Gastrocnemius medialis (tissue), 4 donors: ENCODE measurements around the gene ALG14. TPM values are rescaled to one million over a fixed set of nuclear protein-coding genes. Genes with fewer than 3 reads are reported as not detected.

Source experiments
- ATAC-seq, 2 donors: fragments of 150-250 bp; one replicate each; pipeline ENCODE4 v1.9.1; 2016
- DNase-seq, 2 donors: peaks; one replicate each; pipeline ENCODE4 v3.0.0-alpha.2; 2019
- H3K27ac ChIP-seq, 4 donors: fragments of 200-600 bp; sonication (generic); 1 replicate in 1 of 4; 2 replicates in 3 of 4; pipeline ENCODE4 v1.5.1; 2016 to 2018; ENCODE audit warnings: mild to moderate bottlenecking in 2 of 4, moderate library complexity in 1 of 4
- H3K27me3 ChIP-seq, 3 donors: fragments of 200-600 bp; sonication (generic) in 2 of 3; 1 replicate in 1 of 3; 2 replicates in 2 of 3; pipeline versions ENCODE4 v1.5.1 to v1.6.0; 2016 to 2019; ENCODE audit warnings: mild to moderate bottlenecking in 1 of 3, moderate library complexity in 1 of 3
- H3K36me3 ChIP-seq, 2 donors: fragments of 200-600 bp; sonication (generic) in 1 of 2; one replicate each; pipeline ENCODE4 v1.5.1; 2017 to 2018
- H3K4me1 ChIP-seq, 2 donors: fragments of 200-600 bp; sonication (generic) in 1 of 2; one replicate each; pipeline ENCODE4 v1.5.1; 2016 to 2017; ENCODE audit warnings: mild to moderate bottlenecking in 2 of 2
- H3K4me3 ChIP-seq, 4 donors: fragments of 200-600 bp; sonication (generic) in 3 of 4; 1 replicate in 1 of 4; 2 replicates in 3 of 4; pipeline ENCODE4 v1.5.1; 2016 to 2019; ENCODE audit warnings: mild to moderate bottlenecking in 2 of 4
- H3K9me3 ChIP-seq, 3 donors: fragments of 200-600 bp; sonication (generic) in 2 of 3; 1 replicate in 1 of 3; 2 replicates in 2 of 3; pipeline ENCODE4 v1.5.1; 2016 to 2019
- POLR2A ChIP-seq, 2 donors: fragments of 450-650 bp; IDR thresholded peaks; one replicate each; pipeline ENCODE4 v1.6.1; 2017; ENCODE audit warnings: antibody characterized with exemption in 2 of 2, mild to moderate bottlenecking in 2 of 2, moderate library complexity in 2 of 2
- in situ Hi-C, 4 donors: fragments of 200-750 bp; cut with MboI; loops; one replicate each; pipeline versions ENCODE4 v1.15.0 to v1.8.0; 2017; ENCODE audit warnings: low sequenced_read_pairs in 4 of 4
- intact Hi-C: fragments of 100-400 bp; cut with DNase I; formaldehyde crosslinking; loops from one replicate; pipeline ENCODE4 v1.15.1; 2023; ENCODE audit warnings: low total_unique reads
- total RNA-seq, 4 donors: library from RNA; depleted of rRNA; stranded (reverse); fragments of >200 nt; gene quantifications; one replicate each; pipeline versions ENCODE4 v1.1.0 to v1.2.3, GENCODE V29; 2016
- TF ChIP-seq, protein P1 (sequence below), 5 experiments: fragments of 450-650 bp in 3 of 5; fragments of 200-600 bp in 2 of 5; sonication (generic) in 2 of 5; IDR thresholded peaks in 4 of 5; conservative IDR thresholded peaks in 1 of 5; 1 replicate in 4 of 5; 2 replicates in 1 of 5; pipeline ENCODE4 v1.5.1; 2016 to 2019; ENCODE audit warnings: antibody characterized with exemption in 5 of 5, mild to moderate bottlenecking in 3 of 5, moderate library complexity in 3 of 5

The ALG14 gene
- total RNA-seq, 4 donors from 2014 or later, result 0.24 to 0.97 (median 0.77) TPM

DNA sequence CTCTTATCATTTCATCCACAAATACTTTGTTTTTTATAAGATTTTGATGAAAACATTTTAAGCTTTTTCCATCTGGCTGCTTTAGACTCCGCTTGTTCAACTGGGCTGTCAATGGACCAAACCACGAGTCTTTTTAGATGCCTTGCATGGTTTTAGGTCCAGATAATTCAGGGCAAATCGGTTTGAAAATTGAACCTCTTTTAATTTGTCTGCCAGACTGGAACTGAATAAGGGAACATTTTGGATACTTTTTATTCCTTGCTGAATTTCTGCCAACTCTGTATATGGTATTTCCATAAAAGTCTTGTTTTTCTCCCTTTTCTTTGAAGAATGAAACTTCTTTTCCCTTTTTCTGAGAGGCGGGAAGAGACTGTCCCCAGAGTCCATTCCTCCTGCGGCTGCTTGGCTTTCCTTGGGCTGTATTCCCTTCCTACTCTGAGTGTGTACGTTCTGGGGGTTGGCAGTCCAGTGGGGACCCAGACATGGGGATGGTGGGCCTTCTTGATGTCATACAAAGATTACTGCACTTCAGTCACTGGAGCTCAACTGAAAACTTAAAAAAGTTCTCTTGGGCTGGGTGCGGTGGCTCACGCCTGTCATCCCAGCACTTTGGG is 99.3 kb downstream of the ALG14 start:
- no peaks in the 10 kb centered on the region for H3K36me3 ChIP-seq
- no peak overlapping the region for H3K4me3 ChIP-seq
- in situ Hi-C loops (no loop called here), intact Hi-C loops (no loop called here)
- ATAC-seq (peak in 1 of 2 donors; percentile 36), DNase-seq (no peak)
- H3K27ac ChIP-seq, result peak overlapping the region; percentile 42 to 55 (median 52)
- TF ChIP-seq POLR2A (IDR thresholded peaks at IDR 0.05), result no peak
- peaks cover 0 to 7% of the 10 kb centered on the region in 2 donors for H3K4me1 ChIP-seq
- H3K9me3 ChIP-seq, result no peaks in the 10 kb centered on the region
- no peaks in the 10 kb centered on the region for H3K27me3 ChIP-seq

DNA sequence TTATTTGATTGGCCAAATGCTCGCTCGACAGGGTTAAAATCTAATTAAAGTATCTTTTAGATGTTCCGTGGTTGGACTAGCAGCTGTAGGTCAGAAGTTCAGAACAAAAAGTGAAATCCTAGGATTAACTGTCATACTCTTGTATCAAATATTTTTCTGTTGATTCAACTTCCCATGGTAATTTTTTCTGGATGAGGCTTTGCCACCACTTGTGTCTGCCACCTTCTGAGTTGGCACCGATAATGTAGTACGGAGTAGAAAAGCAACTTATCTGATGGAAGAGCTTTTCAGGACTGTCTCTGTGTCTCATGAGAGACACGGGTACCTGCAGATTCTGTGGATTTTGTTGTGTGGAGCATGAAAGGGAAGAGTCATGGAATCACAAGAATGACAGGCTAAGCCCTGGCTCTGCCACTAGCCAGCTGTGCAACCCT is 101.2 kb downstream of the ALG14 start:
- H3K4me1 ChIP-seq, result peaks cover 0 to 7% of the 10 kb centered on the region in 2 donors
- DNase-seq (no peak), ATAC-seq (peak; percentile 41 to 58)
- H3K27ac ChIP-seq, result peak overlapping the region; percentile 40 to 54 (median 48)
- no peak for TF ChIP-seq POLR2A (IDR thresholded peaks at IDR 0.05)
- TF ChIP-seq, protein P1, sequence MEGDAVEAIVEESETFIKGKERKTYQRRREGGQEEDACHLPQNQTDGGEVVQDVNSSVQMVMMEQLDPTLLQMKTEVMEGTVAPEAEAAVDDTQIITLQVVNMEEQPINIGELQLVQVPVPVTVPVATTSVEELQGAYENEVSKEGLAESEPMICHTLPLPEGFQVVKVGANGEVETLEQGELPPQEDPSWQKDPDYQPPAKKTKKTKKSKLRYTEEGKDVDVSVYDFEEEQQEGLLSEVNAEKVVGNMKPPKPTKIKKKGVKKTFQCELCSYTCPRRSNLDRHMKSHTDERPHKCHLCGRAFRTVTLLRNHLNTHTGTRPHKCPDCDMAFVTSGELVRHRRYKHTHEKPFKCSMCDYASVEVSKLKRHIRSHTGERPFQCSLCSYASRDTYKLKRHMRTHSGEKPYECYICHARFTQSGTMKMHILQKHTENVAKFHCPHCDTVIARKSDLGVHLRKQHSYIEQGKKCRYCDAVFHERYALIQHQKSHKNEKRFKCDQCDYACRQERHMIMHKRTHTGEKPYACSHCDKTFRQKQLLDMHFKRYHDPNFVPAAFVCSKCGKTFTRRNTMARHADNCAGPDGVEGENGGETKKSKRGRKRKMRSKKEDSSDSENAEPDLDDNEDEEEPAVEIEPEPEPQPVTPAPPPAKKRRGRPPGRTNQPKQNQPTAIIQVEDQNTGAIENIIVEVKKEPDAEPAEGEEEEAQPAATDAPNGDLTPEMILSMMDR (IDR thresholded peaks at IDR 0.05 in 4 of 5, conservative IDR thresholded peaks at IDR 0.05 in 1 of 5), result no peak
- no peaks in the 10 kb centered on the region for H3K27me3 ChIP-seq
- intact Hi-C loops, result no loop called here
- no peak overlapping the region for H3K4me3 ChIP-seq
- in situ Hi-C loops, result no loop called here
- no peaks in the 10 kb centered on the region for H3K9me3 ChIP-seq
- H3K36me3 ChIP-seq, result no peaks in the 10 kb centered on the region

DNA sequence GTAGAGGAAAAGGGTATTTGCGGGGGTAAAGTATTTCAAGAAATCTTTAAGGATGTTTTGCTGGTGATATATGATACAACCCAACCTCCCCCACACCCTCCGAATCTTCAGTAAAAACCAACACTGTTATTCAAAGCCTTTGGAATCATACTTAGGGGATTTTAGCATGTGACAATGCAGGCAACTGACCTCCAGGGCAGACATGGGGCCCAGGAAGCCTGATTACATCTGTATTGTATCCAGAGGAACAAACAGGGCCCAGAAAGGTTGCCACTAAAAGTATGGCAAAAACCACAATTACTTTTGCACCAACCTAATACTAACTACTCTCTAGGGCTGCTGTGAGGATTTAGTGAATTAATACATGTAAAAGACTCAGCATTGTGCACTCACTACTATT is 102.0 kb downstream of the ALG14 start:
- intact Hi-C loops, result no loop called here

DNA sequence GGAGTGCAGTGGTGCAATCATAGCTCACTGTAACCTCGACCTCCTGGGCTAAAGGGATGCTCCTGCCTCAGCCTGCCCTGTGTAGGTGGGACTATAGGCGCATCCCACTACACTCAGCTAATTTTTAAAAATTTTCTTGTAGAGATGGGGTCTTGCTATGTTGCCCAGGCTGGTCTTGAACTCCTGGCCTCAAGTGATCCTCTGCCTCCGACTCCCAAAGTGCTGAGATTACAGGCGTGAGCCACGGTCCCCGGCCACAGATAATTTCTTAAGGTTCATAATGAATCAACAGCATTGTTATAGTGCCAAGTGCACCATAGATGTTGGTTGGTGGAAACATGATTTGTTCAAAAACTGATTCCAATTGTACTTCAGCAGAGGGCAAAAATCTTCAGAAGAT is 103.6 kb downstream of the ALG14 start:
- in situ Hi-C loops, result no loop called here
- TF ChIP-seq POLR2A (IDR thresholded peaks at IDR 0.05), result no peak
- TF ChIP-seq, protein P1 (IDR thresholded peaks at IDR 0.05 in 4 of 5, conservative IDR thresholded peaks at IDR 0.05 in 1 of 5), result no peak
- Histone ChIP-seq H3K36me3 (no peaks in the 10 kb centered on the region), H3K4me3 (no peak overlapping the region), H3K4me1 (peaks cover 0 to 7% of the 10 kb centered on the region in 2 donors), H3K9me3 (no peaks in the 10 kb centered on the region), H3K27ac (no peak overlapping the region), H3K27me3 (no peaks in the 10 kb centered on the region)
- ATAC-seq, result no peak
- intact Hi-C loops, result no loop called here
- no peak for DNase-seq

More for the DNA sequence above, 102.0 kb downstream of the ALG14 start:
- ATAC-seq (no peak), DNase-seq (no peak)
- H3K4me1 ChIP-seq, result peaks cover 0 to 7% of the 10 kb centered on the region in 2 donors
- peak overlapping the region; percentile 8 to 54 (median 48) for H3K27ac ChIP-seq
- no peak for TF ChIP-seq POLR2A (IDR thresholded peaks at IDR 0.05)
- TF ChIP-seq, protein P1 (IDR thresholded peaks at IDR 0.05 in 4 of 5, conservative IDR thresholded peaks at IDR 0.05 in 1 of 5), result no peak
- H3K4me3 ChIP-seq, result no peak overlapping the region
- no peaks in the 10 kb centered on the region for H3K27me3 ChIP-seq
- H3K9me3 ChIP-seq, result no peaks in the 10 kb centered on the region
- in situ Hi-C loops, result no loop called here
- no peaks in the 10 kb centered on the region for H3K36me3 ChIP-seq

DNA sequence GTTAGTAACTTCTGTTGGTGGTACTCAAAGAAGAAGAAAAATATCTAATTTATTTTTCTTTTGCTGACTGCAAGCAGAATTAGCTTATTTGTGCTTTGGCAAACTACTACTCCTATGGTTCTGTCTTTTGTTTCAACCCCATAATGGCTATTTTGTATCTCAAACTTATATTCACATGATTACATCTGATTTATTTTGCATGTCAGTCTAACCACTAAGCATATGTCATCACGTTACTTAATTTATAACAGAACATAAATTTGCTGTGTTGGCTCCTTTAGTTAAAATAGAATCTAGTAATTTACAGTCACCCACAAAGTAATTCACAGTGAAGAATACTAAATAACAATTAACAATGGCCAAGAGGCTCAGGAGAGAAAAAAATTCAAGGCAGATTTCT is 106.7 kb downstream of the ALG14 start:
- H3K27me3 ChIP-seq, result no peaks in the 10 kb centered on the region
- in situ Hi-C loops, result no loop called here
- no peak for ATAC-seq

More for the DNA sequence above, 106.7 kb downstream of the ALG14 start:
- TF ChIP-seq, protein P1 (IDR thresholded peaks at IDR 0.05 in 4 of 5, conservative IDR thresholded peaks at IDR 0.05 in 1 of 5), result no peak
- no peak for DNase-seq
- no peak overlapping the region for H3K27ac ChIP-seq
- H3K4me1 ChIP-seq, result peaks cover 5 to 9% of the 10 kb centered on the region in 2 donors
- intact Hi-C loops, result no loop called here
- H3K4me3 ChIP-seq, result no peak overlapping the region
- no peaks in the 10 kb centered on the region for H3K9me3 ChIP-seq
- no peaks in the 10 kb centered on the region for H3K36me3 ChIP-seq
